ENCODE data around the gene FBXO40.

- no peak for TF ChIP-seq CTCF (IDR thresholded peaks at IDR 0.05)
- no peak for TF ChIP-seq ZFX (IDR thresholded peaks at IDR 0.05; ENCODE audit: borderline replicate concordance)
Measured at GRCh38 chr3:121581691-121582090, 11.5 kb upstream of the FBXO40 start.

Data from 22Rv1 (cell line).